Osteoblast (primary cell): Measurements from ENCODE around the gene FOXN3. TPM values are rescaled to one million over a fixed set of nuclear protein-coding genes. Genes with fewer than 3 reads are reported as not detected.
"Not testable (repeated sequence)": the region's sequence is repeated elsewhere in the genome, so short reads cannot be mapped to it uniquely, and the experiment has no call there.

Source experiments
- DNase-seq: peaks from one replicate; pipeline ENCODE4 v3.0.0; 2011; ENCODE audit warnings: low spot score, mixed read lengths; ENCODE audit not compliant: insufficient read length; ENCODE audit errors: missing footprints
- H2AFZ ChIP-seq: 2 replicates; pipeline ENCODE4 v1.6.0; 2011; ENCODE audit warnings: mild to moderate bottlenecking, low read length
- H3K27ac ChIP-seq: 2 replicates; pipeline ENCODE4 v1.5.1; 2011; ENCODE audit warnings: mild to moderate bottlenecking, low read depth, low read length, moderate library complexity
- H3K27me3 ChIP-seq: 2 replicates; pipeline ENCODE4 v1.6.0; 2012; ENCODE audit warnings: mild to moderate bottlenecking, control low read depth, inconsistent platforms, low read length, moderate library complexity; ENCODE audit not compliant: insufficient read depth
- H3K36me3 ChIP-seq: 2 replicates; pipeline ENCODE4 v1.5.1; 2011; ENCODE audit warnings: mild to moderate bottlenecking, low read length, control low read depth, moderate library complexity; ENCODE audit not compliant: insufficient read depth
- H3K4me1 ChIP-seq: 2 replicates; pipeline ENCODE4 v1.5.1; 2011; ENCODE audit warnings: mild to moderate bottlenecking, low read length, control low read depth, moderate library complexity; ENCODE audit not compliant: insufficient read depth
- H3K4me2 ChIP-seq: 2 replicates; pipeline ENCODE4 v1.6.0; 2011; ENCODE audit warnings: mild to moderate bottlenecking, low read length; ENCODE audit not compliant: insufficient read depth
- H3K4me3 ChIP-seq: fragments of 200-600 bp; sonication (generic); 3 replicates; pipeline ENCODE4 v1.5.1; 2012; ENCODE audit warnings: mild to moderate bottlenecking, low read length, inconsistent platforms; ENCODE audit not compliant: insufficient read depth
- H3K79me2 ChIP-seq: 2 replicates; pipeline ENCODE4 v1.6.0; 2012; ENCODE audit warnings: mild to moderate bottlenecking, low read length, control low read depth, inconsistent platforms; ENCODE audit not compliant: insufficient read depth
- H3K9me3 ChIP-seq: 2 replicates; pipeline ENCODE4 v1.5.1; 2011; ENCODE audit warnings: low read depth, low read length, control low read depth
- H4K20me1 ChIP-seq: 2 replicates; pipeline ENCODE4 v1.6.0; 2012; ENCODE audit warnings: mild to moderate bottlenecking, low read length, control low read depth; ENCODE audit not compliant: insufficient read depth
- total RNA-seq: library from RNA; depleted of rRNA; stranded (reverse); fragments of >200 nt; gene quantifications from 2 replicates; pipeline ENCODE4 v1.2.3, GENCODE V29; 2012
- TF ChIP-seq, protein P1 (sequence below): IDR thresholded peaks from 2 replicates; pipeline ENCODE4 v1.5.1; 2011; ENCODE audit warnings: mild to moderate bottlenecking, low read depth, low read length, moderate library complexity; ENCODE audit errors: extremely low read depth

The FOXN3 gene
- total RNA-seq, 1 donor, result 49.9 TPM

DNA sequence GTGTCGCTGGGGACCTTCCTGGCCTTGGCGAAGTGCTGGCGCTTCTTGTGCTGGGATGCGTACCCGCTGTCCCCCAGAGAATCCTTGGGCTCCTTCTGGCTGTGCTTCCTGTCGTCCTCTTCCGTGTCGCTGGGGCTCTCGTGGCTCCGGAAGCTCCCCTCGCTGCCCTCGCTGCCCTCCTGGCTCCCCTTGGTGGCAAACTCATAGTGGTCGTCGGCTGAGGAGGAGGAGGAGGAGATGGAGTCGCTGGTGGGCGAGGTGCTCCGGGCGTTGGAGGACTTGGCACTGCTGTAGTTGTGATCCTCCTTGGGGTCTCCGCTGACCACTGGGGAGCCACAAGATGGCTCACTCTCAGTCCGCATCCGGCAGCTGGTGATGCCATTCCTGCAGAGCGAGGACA is 254.4 kb downstream of the FOXN3 start:
- Histone ChIP-seq H2AFZ (no peak overlapping the region), H3K27me3 (no peaks in the 10 kb centered on the region), H3K27ac (no peak overlapping the region), H3K4me1 (no peaks in the 10 kb centered on the region), H4K20me1 (no peaks in the 10 kb centered on the region), H3K79me2 (no peaks in the 10 kb centered on the region), H3K4me3 (no peak overlapping the region), H3K4me2 (no peak overlapping the region), H3K36me3 (peaks cover 3% of the 10 kb centered on the region), H3K9me3 (no peaks in the 10 kb centered on the region)
- no peak for DNase-seq
- TF ChIP-seq, protein P1, sequence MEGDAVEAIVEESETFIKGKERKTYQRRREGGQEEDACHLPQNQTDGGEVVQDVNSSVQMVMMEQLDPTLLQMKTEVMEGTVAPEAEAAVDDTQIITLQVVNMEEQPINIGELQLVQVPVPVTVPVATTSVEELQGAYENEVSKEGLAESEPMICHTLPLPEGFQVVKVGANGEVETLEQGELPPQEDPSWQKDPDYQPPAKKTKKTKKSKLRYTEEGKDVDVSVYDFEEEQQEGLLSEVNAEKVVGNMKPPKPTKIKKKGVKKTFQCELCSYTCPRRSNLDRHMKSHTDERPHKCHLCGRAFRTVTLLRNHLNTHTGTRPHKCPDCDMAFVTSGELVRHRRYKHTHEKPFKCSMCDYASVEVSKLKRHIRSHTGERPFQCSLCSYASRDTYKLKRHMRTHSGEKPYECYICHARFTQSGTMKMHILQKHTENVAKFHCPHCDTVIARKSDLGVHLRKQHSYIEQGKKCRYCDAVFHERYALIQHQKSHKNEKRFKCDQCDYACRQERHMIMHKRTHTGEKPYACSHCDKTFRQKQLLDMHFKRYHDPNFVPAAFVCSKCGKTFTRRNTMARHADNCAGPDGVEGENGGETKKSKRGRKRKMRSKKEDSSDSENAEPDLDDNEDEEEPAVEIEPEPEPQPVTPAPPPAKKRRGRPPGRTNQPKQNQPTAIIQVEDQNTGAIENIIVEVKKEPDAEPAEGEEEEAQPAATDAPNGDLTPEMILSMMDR, result no peak

DNA sequence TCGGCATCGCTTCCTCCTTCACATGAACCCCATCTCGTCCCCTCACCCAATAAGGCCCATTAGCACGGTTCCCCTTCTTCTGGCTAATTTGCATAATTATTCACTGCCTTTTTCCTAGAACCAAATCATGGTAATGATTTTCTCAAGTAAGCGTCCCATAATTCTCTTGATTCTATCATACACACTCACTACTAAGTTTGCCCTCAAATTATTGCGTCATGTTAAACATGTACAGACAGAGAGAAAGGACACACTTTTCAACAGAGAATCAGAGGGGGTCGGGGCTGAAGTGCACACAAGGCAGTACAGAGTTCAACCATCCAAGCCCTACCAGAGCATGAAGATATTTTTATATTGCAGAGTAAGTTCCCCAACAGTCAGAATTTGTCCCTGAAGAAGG is 256.6 kb downstream of the FOXN3 start:
- no peak for DNase-seq
- H3K27me3 ChIP-seq, result no peaks in the 10 kb centered on the region
- no peaks in the 10 kb centered on the region for H3K9me3 ChIP-seq
- H3K27ac ChIP-seq, result no peak overlapping the region
- TF ChIP-seq, protein P1, result no peak
- no peak overlapping the region for H3K4me2 ChIP-seq
- peaks cover 3% of the 10 kb centered on the region for H3K36me3 ChIP-seq
- H3K79me2 ChIP-seq, result no peaks in the 10 kb centered on the region
- no peak overlapping the region for H2AFZ ChIP-seq
- no peak overlapping the region for H3K4me3 ChIP-seq
- no peaks in the 10 kb centered on the region for H4K20me1 ChIP-seq
- H3K4me1 ChIP-seq, result no peaks in the 10 kb centered on the region

DNA sequence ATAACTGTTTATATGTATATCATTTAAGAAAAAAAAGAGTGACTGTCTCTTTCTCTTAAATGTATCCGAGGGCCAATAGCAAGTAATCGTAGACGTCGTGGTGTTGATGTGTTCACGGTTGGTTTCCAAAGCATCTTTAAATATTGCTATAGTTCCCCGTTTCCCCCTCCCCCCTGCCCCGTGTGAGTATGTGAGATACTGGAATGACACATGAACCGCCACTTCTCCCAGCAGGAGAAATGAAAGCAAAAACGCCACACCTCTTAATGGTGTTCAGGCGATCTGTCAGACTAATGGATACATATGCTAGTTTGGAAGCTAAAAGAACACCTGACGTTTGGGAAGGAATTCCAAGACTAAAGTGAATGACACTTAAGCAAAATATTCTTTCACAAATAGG is 258.3 kb downstream of the FOXN3 start:
- H3K36me3 ChIP-seq, result peaks cover 3% of the 10 kb centered on the region
- no peak overlapping the region for H2AFZ ChIP-seq
- H3K27me3 ChIP-seq, result no peaks in the 10 kb centered on the region
- H3K4me2 ChIP-seq, result no peak overlapping the region
- TF ChIP-seq, protein P1, result no peak
- no peaks in the 10 kb centered on the region for H3K9me3 ChIP-seq
- H3K4me3 ChIP-seq, result no peak overlapping the region
- H4K20me1 ChIP-seq, result no peaks in the 10 kb centered on the region
- H3K4me1 ChIP-seq, result no peaks in the 10 kb centered on the region
- DNase-seq, result no peak
- no peak overlapping the region for H3K27ac ChIP-seq
- no peaks in the 10 kb centered on the region for H3K79me2 ChIP-seq

DNA sequence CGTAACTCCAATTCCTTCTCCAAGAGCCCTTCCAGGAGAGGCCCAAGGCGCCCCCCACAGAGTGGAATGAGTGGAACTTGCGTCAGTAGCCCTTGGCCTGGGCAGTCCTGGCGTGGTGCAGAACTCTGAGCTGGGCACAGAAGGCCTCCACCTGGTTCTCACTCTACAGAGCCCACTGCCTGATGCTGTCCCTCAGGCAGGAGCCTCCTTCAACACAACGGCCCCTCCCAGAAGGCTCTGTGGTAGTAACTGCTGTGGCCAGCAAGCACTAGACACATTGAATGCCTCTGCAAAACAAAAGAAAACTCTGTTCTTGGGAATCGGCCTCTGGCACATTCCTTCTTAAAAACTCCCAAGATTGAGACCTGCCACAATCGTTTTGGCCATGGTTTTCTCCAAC is 258.9 kb downstream of the FOXN3 start:
- H4K20me1 ChIP-seq, H2AFZ ChIP-seq, DNase-seq, H3K9me3 ChIP-seq, H3K79me2 ChIP-seq, H3K27me3 ChIP-seq, H3K36me3 ChIP-seq, H3K4me1 ChIP-seq, H3K4me3 ChIP-seq, H3K4me2 ChIP-seq, H3K27ac ChIP-seq: not testable (repeated sequence)
